ENCODE measurements around the gene HNRNPF. TPM values are rescaled to one million over a fixed set of nuclear protein-coding genes. Genes with fewer than 3 reads are reported as not detected.

Gene HNRNPF
- polyA plus RNA-seq, 1 experiment: 178 TPM

DNA sequence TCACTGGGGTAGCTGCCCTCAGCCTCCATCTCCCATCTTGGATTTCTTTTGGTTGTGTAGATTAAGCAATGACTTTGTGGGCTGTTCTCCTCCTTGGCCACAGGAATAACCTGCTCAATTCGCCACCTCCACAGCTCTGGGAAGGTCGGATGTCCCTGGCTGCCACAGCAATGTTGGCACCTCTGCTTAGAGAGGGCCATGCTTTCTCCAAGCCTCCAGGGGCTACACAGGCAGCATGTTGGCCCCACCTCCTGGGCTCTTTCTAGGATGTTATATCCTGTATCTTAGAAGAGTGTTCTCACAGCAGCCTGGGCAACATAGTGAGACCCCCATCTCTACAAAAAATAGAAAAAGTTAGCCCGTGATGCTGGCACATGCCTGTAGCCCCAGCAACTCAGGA lies 72.9 kb downstream of the HNRNPF start:
- POLR2A ChIA-PET: no interaction called here
- CTCF ChIA-PET: no interaction called here
- TF ChIP-seq, protein P1, sequence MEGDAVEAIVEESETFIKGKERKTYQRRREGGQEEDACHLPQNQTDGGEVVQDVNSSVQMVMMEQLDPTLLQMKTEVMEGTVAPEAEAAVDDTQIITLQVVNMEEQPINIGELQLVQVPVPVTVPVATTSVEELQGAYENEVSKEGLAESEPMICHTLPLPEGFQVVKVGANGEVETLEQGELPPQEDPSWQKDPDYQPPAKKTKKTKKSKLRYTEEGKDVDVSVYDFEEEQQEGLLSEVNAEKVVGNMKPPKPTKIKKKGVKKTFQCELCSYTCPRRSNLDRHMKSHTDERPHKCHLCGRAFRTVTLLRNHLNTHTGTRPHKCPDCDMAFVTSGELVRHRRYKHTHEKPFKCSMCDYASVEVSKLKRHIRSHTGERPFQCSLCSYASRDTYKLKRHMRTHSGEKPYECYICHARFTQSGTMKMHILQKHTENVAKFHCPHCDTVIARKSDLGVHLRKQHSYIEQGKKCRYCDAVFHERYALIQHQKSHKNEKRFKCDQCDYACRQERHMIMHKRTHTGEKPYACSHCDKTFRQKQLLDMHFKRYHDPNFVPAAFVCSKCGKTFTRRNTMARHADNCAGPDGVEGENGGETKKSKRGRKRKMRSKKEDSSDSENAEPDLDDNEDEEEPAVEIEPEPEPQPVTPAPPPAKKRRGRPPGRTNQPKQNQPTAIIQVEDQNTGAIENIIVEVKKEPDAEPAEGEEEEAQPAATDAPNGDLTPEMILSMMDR (IDR thresholded peaks at IDR 0.05; ENCODE audit: low read depth, low read length): no peak
- Histone ChIP-seq H3K4me3 (ENCODE audit: low read depth, low read length) (no peak overlapping the region), H3K27me3 (ENCODE audit: control insufficient read depth, insufficient read depth, low read length) (peaks cover 4% of the 10 kb centered on the region), H3K27ac (ENCODE audit: low read depth, low read length) (no peak overlapping the region), H3K9me3 (ENCODE audit: control insufficient read depth, insufficient read depth, low read length) (no peaks in the 10 kb centered on the region)
- DNase-seq (ENCODE audit: low read depth, low spot score): no peak

Small RNA genes lying within 50 kb of the gene (small RNA-seq; reads per million reads assigned to genes)
- not detected for gene RNU6ATAC11P (ENCODE audit: insufficient read length, low read depth)
- 1.1 reads per million for gene RNU7-193P (ENCODE audit: insufficient read length, low read depth)
- not detected for gene SNORD3J (ENCODE audit: insufficient read length, low read depth)

Other genes with a start within 250 kb of the HNRNPF start
- 0.10 TPM in 2 replicates for gene RASGEF1A, start 142.1 kb downstream of the HNRNPF start, polyA plus RNA-seq (2011; rRNA removed)
- gene FXYD4, start 37.5 kb downstream of the HNRNPF start, polyA plus RNA-seq (2011; rRNA removed): not detected in 2 replicates
- 3.2 and 4.4 TPM in 2 replicates for gene ZNF487, start 27.9 kb upstream of the HNRNPF start, polyA plus RNA-seq (2011; rRNA removed)
- gene ZNF239, start 165.4 kb upstream of the HNRNPF start, polyA plus RNA-seq (2011; rRNA removed): 6.4 and 6.9 TPM in 2 replicates
- 0.76 and 1.2 TPM in 2 replicates for gene ZNF485, start 197.3 kb upstream of the HNRNPF start, polyA plus RNA-seq (2011; rRNA removed)
- gene ZNF32, start 239.7 kb upstream of the HNRNPF start, polyA plus RNA-seq (2011; rRNA removed): 53.5 and 57.7 TPM in 2 replicates